Activated CD8-positive, alpha-beta T cell treated with anti-CD3 and anti-CD28 coated beads for 36 hours (primary cell): ENCODE measurements around the gene TBC1D1. TPM values are rescaled to one million over a fixed set of nuclear protein-coding genes. Genes with fewer than 3 reads are reported as not detected.
"Not testable (repeated sequence)": the region's sequence is repeated elsewhere in the genome, so short reads cannot be mapped to it uniquely, and the experiment has no call there.

ENCODE experiments used
- ATAC-seq: fragments of 200-7000 bp; cut with Tn5 transposase; one replicate; pipeline ENCODE4 v1.10.0; 2021; ENCODE audit warnings: mild to moderate bottlenecking, moderate library complexity
- CTCF ChIA-PET: fragments of 350-600 bp; sonication (Branson Sonifier 250); formaldehyde crosslinking; loops from one replicate; lab custom pipeline; 2021; ENCODE audit warnings: antibody characterized with exemption; lab: Charles Lee
- POLR2A ChIA-PET: fragments of 350-600 bp; sonication (Branson Sonifier 250); formaldehyde crosslinking; loops from one replicate; lab custom pipeline; 2021; ENCODE audit warnings: antibody characterized with exemption; lab: Charles Lee
- DNase-seq: peaks from one replicate; pipeline ENCODE4 v3.0.0-alpha.2; 2020
- H3K27ac Mint-ChIP-seq: one replicate; pipeline ENCODE4 v1.8.0; 2021; ENCODE audit warnings: mild to moderate bottlenecking, mixed read lengths
- H3K27me3 Mint-ChIP-seq: one replicate; pipeline ENCODE4 v1.8.0; 2021; ENCODE audit warnings: mixed read lengths
- H3K36me3 Mint-ChIP-seq: one replicate; pipeline ENCODE4 v1.8.0; 2021; ENCODE audit warnings: low read depth, mixed read lengths
- H3K4me1 Mint-ChIP-seq: one replicate; pipeline ENCODE4 v1.8.0; 2021; ENCODE audit warnings: low read depth, mixed read lengths
- H3K4me3 Mint-ChIP-seq: one replicate; pipeline ENCODE4 v1.8.0; 2021; ENCODE audit warnings: mild to moderate bottlenecking, moderate library complexity, mixed read lengths
- H3K9me3 Mint-ChIP-seq: one replicate; pipeline ENCODE4 v1.8.0; 2021; ENCODE audit warnings: mixed read lengths
- intact Hi-C: fragments of 100-400 bp; cut with micrococcal nuclease; formaldehyde crosslinking; loops from one replicate; pipeline ENCODE4 v1.10.0; 2022
- total RNA-seq, 2 experiments: library from RNA; stranded (reverse); gene quantifications; one replicate each; pipeline ENCODE4 v1.2.3, GENCODE V29; 2021
- TF ChIP-seq, protein P1 (sequence below): fragments of 200-600 bp; IDR thresholded peaks from one replicate; pipeline ENCODE4 v1.8.0; 2022; ENCODE audit warnings: antibody characterized with exemption, mild to moderate bottlenecking

The TBC1D1 gene
- total RNA-seq, 2 experiments from 2014 or later = 79.4 to 91.4 TPM

DNA sequence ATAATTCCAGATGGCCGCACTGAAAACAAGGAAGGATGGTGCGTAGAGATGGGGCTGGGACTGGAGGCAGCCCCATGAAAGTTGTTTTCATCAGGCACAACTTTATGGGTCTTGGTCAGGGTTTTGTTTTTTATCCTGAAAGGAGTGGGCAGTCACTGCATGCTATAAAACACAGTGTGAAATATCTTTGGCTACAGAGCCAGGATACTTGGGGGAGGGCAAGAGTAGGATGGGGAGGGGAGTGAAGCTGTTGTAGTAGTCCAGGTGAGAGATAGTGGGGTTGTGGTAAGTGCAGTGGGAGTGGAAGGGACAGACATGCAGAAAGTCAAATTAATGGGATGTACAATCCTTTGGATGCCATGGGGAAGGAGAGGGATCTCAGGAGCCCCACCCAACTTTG, 125.8 kb downstream of the TBC1D1 start:
- ATAC-seq (no peak), DNase-seq (no peak)
- TF ChIP-seq, protein P1, sequence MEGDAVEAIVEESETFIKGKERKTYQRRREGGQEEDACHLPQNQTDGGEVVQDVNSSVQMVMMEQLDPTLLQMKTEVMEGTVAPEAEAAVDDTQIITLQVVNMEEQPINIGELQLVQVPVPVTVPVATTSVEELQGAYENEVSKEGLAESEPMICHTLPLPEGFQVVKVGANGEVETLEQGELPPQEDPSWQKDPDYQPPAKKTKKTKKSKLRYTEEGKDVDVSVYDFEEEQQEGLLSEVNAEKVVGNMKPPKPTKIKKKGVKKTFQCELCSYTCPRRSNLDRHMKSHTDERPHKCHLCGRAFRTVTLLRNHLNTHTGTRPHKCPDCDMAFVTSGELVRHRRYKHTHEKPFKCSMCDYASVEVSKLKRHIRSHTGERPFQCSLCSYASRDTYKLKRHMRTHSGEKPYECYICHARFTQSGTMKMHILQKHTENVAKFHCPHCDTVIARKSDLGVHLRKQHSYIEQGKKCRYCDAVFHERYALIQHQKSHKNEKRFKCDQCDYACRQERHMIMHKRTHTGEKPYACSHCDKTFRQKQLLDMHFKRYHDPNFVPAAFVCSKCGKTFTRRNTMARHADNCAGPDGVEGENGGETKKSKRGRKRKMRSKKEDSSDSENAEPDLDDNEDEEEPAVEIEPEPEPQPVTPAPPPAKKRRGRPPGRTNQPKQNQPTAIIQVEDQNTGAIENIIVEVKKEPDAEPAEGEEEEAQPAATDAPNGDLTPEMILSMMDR = no peak
- POLR2A ChIA-PET = no interaction called here
- Mint-ChIP-seq H3K27ac (no peak overlapping the region), H3K9me3 (no peaks in the 10 kb centered on the region), H3K27me3 (no peaks in the 10 kb centered on the region), H3K4me1 (peaks cover 9% of the 10 kb centered on the region), H3K4me3 (no peak overlapping the region), H3K36me3 (peaks cover 26% of the 10 kb centered on the region)
- CTCF ChIA-PET = interaction anchor here (1.1 to 1.7 kb wide), 3 partner anchors 10 to 38 kb away, joined by 3 to 4 read pairs (median 3); no protein-coding TSS in a partner anchor
- intact Hi-C loops = no loop called here

DNA sequence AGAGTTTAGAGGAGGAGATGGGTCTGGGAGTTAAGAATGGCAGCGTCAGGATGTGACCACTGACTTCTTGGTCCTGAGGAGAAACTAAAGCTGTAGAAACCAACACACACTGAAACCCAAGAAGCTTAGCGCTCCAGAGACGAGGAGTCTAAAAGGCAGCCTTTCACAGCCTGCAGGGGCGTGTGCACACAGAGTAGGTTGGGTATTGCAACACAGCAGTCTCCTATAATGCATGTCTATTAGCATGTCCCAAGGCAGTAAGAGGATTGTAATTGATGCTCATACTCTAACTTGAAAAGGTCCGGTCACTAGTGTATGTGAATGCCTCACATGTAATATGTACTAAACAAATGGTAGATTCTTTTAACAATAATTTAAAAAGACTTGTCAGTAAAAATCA, 126.7 kb downstream of the TBC1D1 start:
- ChIA-PET POLR2A (no interaction called here), CTCF (interaction anchor here (1.1 to 1.7 kb wide), 3 partner anchors 11 to 39 kb away, joined by 3 to 4 read pairs (median 3); no protein-coding TSS in a partner anchor)
- Mint-ChIP-seq H3K9me3 (no peaks in the 10 kb centered on the region), H3K4me1 (peaks cover 5% of the 10 kb centered on the region), H3K27me3 (no peaks in the 10 kb centered on the region), H3K36me3 (peaks cover 34% of the 10 kb centered on the region), H3K4me3 (no peak overlapping the region), H3K27ac (no peak overlapping the region)
- intact Hi-C loops = no loop called here
- TF ChIP-seq, protein P1 = no peak
- DNase-seq (no peak), ATAC-seq (no peak)

DNA sequence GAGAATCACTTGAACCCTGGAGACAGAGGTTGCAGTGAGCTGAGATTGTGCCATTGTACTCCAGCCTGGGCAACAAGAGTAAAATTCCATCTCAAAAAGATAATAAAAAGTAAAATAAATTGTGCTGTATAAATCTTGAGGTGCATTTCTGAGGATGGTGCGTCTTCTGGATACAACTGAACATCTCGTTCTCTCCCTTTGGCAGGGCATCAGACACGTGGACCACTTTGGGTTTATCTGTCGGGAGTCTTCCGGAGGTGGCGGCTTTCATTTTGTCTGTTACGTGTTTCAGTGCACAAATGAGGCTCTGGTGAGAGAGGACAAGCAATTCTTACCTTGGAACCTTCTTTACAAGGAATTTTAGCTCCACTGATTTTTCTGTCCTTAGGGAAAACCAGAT, 129.5 kb downstream of the TBC1D1 start:
- no peaks in the 10 kb centered on the region for H3K9me3 Mint-ChIP-seq
- TF ChIP-seq, protein P1 = no peak
- no peaks in the 10 kb centered on the region for H3K27me3 Mint-ChIP-seq
- ATAC-seq (no peak), DNase-seq (no peak)
- peaks cover 2% of the 10 kb centered on the region for H3K4me1 Mint-ChIP-seq
- ChIA-PET CTCF (no interaction called here), POLR2A (no interaction called here)
- no peak overlapping the region for H3K4me3 Mint-ChIP-seq
- peaks cover 35% of the 10 kb centered on the region for H3K36me3 Mint-ChIP-seq
- intact Hi-C loops = no loop called here
- no peak overlapping the region for H3K27ac Mint-ChIP-seq

DNA sequence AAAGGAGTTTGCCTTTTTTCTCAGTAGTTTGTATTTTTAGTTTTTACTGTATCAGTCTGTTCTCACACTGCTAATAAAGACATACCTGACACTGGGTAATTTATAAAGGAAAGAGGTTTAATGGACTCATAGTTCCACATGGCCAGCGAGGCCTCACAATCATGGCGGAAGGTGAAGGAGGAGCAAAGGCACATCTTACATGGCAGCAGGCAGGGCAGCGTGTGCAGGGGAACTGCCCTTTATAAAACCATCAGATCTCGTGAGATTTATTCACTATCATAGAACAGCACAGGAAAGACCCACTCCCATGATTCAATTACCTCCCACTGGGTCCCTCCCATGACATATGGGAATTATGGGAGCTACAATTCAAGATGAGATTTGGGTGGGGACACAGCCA, 130.1 kb downstream of the TBC1D1 start:
- H3K27me3 Mint-ChIP-seq, ATAC-seq, H3K27ac Mint-ChIP-seq, H3K4me1 Mint-ChIP-seq, intact Hi-C loops, CTCF ChIA-PET, POLR2A ChIA-PET, H3K4me3 Mint-ChIP-seq, DNase-seq, H3K9me3 Mint-ChIP-seq: not testable (repeated sequence)
- H3K36me3 Mint-ChIP-seq = peaks cover 33% of the 10 kb centered on the region

DNA sequence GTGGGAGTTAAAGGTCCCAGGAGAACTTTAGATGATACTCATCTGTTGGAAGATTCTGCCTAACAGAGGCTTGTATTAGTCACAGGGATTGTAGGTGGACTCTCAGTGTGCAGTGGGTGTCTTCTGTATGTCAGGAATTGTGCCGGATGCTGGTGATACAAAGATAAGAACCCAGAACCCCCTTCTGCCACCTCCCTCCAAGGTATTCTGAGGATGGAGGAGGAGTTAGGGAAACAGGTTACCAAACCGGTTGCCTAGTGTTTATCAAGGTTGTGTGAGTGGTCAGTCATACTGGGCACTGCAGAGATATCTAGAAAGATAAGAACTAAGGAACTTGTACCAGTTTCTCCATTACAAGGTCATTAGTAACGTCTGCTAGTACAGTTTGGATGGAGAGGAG, 130.9 kb downstream of the TBC1D1 start:
- ATAC-seq (no peak), DNase-seq (no peak)
- Mint-ChIP-seq H3K4me3 (no peak overlapping the region), H3K27ac (no peak overlapping the region), H3K27me3 (no peaks in the 10 kb centered on the region), H3K9me3 (no peaks in the 10 kb centered on the region), H3K36me3 (peaks cover 30% of the 10 kb centered on the region), H3K4me1 (peaks cover 2% of the 10 kb centered on the region)
- CTCF ChIA-PET = no interaction called here
- POLR2A ChIA-PET = no interaction called here
- intact Hi-C loops = no loop called here
- TF ChIP-seq, protein P1 = no peak
